HG03095 (cell line): ENCODE measurements around the gene ACOX3.
"Not testable (repeated sequence)": the region's sequence is repeated elsewhere in the genome, so short reads cannot be mapped to it uniquely, and the experiment has no call there.

Source experiments
- ATAC-seq: cut with Tn5 transposase; IDR thresholded peaks from one replicate; pipeline ENCODE4 v1.9.1; 2021; ENCODE audit warnings: moderate library complexity; ENCODE audit not compliant: unreplicated experiment

The ACOX3 gene

GRCh38 chr4:8435656-8436121 lies 4.8 kb downstream of the ACOX3 start:
- ATAC-seq = peak; percentile 59

GRCh38 chr4:8434251-8435073 lies 6.1 kb downstream of the ACOX3 start:
- ATAC-seq = no peak

- no peak for ATAC-seq
Observed at GRCh38 chr4:8433136-8433535, 7.4 kb downstream of the ACOX3 start.

GRCh38 chr4:8431553-8431952 lies 9.0 kb downstream of the ACOX3 start:
- ATAC-seq = no peak

GRCh38 chr4:8428288-8429097 lies 12.0 kb downstream of the ACOX3 start:
- ATAC-seq = peak; percentile 86

GRCh38 chr4:8427761-8428287 lies 12.7 kb downstream of the ACOX3 start:
- peak; percentile 66 for ATAC-seq

- ATAC-seq = no peak
Observed at GRCh38 chr4:8427262-8427661, 13.3 kb downstream of the ACOX3 start.

- no peak for ATAC-seq
Observed at GRCh38 chr4:8422786-8423185, 17.7 kb downstream of the ACOX3 start.

GRCh38 chr4:8422327-8422726 lies 18.2 kb downstream of the ACOX3 start:
- no peak for ATAC-seq

GRCh38 chr4:8420151-8420550 lies 20.4 kb downstream of the ACOX3 start:
- not testable (repeated sequence) for ATAC-seq

- ATAC-seq = peak; percentile 68
Observed at GRCh38 chr4:8419222-8420041, 21.1 kb downstream of the ACOX3 start.

GRCh38 chr4:8417071-8417614 lies 23.4 kb downstream of the ACOX3 start:
- ATAC-seq = no peak

GRCh38 chr4:8414377-8414776 lies 26.1 kb downstream of the ACOX3 start:
- ATAC-seq = no peak

GRCh38 chr4:8412288-8412687 lies 28.2 kb downstream of the ACOX3 start:
- no peak for ATAC-seq

GRCh38 chr4:8411351-8412180 lies 29.0 kb downstream of the ACOX3 start:
- ATAC-seq = no peak

- ATAC-seq = no peak
Observed at GRCh38 chr4:8410641-8411271, 29.8 kb downstream of the ACOX3 start.

GRCh38 chr4:8410066-8410625 lies 30.4 kb downstream of the ACOX3 start:
- no peak for ATAC-seq

- no peak for ATAC-seq
Observed at GRCh38 chr4:8409264-8410065, 31.1 kb downstream of the ACOX3 start.
